Fibroblast of skin of right biceps (primary cell): ENCODE results near the gene MBP.
"Not testable (repeated sequence)": the region's sequence is repeated elsewhere in the genome, so short reads cannot be mapped to it uniquely, and the experiment has no call there.

ENCODE experiments used
- DNase-seq: peaks from one replicate; pipeline ENCODE4 v3.0.0-alpha.2; 2013

Gene MBP

DNA sequence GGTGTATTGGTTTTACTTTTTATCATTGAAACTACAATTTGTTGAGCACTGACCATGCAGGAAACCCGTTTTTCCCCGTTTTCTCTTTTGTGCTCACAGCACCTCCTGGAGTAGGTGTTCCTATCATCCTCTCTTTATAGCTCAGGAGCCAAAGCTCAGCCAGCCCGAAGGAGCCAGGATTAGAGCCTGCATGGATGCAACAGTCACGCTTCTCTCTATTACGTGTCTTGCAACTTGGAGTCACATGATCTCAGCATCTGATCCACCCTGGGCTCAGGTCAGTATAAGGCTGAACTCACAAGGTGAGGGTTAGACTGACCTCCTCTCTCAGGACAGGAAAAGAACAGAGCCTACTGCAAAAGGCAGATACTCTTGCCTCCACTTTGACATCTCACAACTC, 150.5 kb downstream of the MBP start:
- DNase-seq = no peak

DNA sequence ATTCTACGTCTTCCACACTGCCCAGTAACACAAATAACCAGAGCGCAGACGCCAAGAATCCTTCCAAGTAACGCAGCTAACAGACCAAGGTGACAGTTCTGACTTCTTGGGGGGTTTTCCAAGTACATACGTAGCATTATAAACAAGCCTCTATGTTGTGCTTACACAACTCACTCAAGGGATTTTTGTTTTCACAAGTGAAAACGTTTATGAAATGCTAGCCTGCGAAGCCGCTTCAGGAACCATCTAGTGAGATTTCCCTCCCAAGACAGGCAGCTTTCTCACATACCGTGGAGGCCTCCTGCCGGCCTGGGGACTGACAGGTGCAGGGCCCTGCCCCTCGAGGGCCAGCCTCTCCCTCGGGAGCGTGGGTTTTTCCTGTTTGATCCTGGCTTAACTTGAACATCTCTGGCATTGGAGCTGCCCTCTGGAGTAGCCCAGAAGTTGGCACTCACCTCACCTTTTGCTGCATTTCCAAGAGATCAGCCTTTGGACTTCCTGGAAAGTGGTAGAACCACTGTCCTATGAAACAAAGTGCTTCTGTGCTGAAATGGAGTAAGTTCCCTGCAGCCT, 151.1 kb downstream of the MBP start:
- DNase-seq = no peak

DNA sequence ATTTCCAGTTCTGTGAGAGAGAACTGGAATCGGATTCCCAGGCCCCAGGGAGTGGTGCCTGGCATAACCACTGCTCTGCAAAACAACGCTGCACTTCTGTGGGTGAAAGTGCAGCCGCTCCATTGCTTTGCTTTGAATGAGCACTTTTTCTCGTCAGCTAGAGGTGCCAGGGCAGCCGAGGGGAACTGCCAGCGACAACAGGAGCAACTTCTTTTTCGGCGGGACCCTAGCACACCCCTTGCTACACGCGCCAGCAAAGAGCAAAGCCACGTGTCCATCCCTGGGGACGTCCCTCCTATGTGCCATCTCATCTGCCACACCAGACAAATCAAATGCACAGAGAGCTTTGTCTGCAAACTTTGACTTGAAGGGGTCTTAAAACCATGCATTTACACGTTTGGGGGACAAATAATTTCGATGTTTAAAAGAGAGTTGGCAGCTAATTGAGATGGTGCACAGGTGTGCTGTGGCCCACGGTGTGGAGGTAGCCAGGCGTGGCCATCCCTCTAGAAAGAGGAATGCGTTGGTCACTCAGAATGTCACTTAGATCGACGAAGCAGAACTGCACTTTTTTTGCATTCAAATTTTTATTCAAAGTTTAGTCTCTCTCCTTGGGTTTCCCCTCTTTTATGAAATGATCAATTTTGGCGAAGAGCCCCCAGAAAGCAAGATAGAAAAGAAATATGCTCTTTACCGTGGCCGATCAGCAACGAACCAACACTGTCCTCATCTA, 151.8 kb downstream of the MBP start:
- no peak for DNase-seq

GRCh38 chr18:76979906-76980305, 152.7 kb downstream of the MBP start:
- DNase-seq = no peak

DNA sequence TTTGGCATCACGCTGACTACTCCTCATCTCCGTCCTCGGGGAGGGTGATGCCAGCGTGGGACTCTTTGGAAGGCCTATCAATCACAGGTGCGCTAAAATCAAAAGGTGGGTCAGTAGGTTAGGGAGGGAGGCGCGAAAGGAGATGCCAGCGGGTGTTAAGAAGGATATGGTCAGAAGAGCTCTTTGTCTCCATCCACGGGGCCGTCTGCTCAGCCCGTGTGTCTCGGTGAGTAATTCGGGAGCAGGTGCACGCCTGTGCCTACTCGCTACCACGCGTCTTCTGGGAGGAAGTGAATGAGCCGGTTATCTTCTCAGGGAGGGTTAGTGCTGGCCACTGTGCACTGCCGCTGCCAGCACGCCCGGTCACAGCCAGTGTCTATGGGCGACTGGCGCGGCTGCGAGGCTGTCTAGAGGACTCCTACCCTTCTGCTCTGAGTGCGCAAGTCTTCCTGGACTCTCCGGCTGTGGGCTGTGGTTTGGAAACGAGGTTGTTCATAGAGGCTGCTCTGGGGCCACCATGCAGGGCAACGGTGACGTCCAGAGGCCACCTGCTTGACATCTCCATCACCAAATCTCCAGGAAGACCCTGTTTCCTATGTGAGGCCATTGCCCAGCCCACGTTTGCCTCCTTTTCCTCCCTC, 153.4 kb downstream of the MBP start:
- no peak for DNase-seq

- no peak for DNase-seq
These were observed 154.0 kb downstream of the MBP start for GRCh38 chr18:76978616-76979015.

DNA sequence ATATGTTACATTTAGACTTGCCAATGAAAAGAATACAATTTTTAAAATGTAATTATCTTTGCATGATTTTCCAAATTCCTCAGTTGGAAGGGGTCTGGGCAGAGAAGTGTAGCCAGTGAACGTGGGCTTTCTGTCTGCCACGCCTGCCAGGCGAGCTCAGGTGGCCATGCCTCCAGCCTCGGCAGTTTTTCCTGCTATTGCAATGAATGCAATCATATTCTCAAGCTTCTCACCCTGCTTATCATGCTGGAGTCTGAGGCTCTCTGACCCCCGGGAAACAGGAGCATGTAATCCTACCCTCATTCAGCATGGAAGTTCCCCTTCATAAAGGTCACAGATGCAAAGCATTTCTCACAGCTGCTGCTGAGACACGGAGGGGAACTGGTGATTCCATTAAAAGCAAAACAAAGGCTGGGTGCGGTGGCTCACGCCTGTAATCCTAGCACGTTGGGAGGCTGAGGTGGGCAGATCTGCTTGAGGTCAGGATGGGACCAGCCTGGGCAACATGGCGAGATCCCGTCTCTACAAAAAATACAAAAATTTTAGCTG, 154.8 kb downstream of the MBP start:
- DNase-seq = no peak

- DNase-seq = no peak
These were observed 155.4 kb downstream of the MBP start for GRCh38 chr18:76977108-76977621.

DNA sequence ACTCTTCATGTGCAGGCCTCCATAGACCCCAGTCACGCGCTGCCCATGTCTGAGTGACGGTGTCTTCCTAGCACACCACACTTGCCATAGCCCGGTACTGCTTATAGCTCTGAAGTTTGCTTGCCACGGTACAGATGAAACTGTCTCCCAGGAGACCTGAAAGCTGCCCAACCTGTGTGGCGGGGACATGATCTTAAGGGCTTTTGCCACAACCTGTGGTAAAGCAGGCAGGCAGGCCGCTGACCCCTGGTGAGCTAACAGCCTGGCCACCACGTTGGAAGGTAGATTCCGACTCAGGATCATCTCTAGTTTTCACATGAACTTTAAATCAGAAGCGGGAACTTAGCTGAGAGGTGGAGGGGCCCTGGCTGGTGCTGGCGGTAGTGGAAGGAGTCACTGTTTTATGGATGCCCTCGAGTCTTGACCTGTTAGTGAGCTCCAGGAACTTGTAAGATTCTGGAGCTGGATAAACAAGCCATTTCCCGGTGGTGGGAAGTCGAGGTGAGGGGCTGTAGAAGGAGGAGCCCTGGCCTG, 156.9 kb downstream of the MBP start:
- no peak for DNase-seq

DNA sequence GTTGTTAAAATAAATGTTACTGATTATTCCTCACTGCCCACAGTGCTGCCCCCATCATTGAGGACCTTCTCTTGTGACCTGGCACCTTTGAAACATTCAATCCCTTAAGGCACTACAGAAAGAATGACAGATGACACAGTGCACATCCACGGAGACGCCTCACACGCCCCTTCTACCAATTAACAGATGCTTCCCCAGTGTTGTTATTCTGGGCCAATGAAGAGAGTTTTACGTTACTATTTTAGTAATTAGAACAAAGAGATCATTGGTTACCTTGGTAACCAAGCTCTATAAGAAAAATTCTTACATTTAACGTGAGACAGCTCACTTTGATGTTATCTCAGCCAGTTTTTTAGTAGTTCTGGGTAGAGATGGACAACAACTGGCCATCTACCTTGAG, 158.2 kb downstream of the MBP start:
- no peak for DNase-seq

DNA sequence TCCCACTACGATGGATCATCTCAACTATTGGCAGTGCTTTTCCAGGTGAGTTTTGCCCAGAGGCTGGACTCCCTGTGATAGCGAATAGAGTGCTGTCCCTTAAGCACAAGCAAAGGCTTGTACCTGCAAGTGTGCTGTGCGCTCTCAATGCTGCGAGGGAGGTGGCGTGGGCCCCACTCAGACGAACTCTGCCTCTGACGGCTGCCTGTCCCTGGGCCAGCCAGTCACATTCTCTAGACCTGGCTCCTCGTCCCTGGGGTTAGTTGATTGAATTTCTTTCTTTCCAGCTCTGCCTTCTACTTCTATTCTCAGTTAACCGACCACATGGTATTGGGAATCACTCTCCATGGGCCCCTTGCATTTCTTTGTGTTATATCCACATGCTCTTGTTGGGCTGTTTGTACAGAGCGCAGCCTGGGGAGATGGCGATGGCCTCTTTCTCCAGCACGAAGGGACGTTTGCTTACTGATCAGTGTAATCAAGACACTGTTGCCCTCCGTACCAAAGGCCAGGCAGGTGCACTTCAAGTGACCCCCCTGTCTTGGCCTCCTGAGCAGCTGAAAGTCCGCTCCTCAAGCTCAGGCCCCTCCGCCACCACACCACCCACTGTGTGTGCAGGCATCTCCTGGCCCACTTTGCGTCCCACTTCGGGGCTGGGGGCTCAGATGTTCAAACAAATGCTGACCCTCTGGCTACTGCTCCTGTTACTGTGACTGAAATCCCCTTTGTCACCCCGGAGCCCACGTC, 158.9 kb downstream of the MBP start:
- no peak for DNase-seq

GRCh38 chr18:76972846-76973519, 159.6 kb downstream of the MBP start:
- no peak for DNase-seq

- no peak for DNase-seq
These were observed 160.3 kb downstream of the MBP start for GRCh38 chr18:76972241-76972640.

DNA sequence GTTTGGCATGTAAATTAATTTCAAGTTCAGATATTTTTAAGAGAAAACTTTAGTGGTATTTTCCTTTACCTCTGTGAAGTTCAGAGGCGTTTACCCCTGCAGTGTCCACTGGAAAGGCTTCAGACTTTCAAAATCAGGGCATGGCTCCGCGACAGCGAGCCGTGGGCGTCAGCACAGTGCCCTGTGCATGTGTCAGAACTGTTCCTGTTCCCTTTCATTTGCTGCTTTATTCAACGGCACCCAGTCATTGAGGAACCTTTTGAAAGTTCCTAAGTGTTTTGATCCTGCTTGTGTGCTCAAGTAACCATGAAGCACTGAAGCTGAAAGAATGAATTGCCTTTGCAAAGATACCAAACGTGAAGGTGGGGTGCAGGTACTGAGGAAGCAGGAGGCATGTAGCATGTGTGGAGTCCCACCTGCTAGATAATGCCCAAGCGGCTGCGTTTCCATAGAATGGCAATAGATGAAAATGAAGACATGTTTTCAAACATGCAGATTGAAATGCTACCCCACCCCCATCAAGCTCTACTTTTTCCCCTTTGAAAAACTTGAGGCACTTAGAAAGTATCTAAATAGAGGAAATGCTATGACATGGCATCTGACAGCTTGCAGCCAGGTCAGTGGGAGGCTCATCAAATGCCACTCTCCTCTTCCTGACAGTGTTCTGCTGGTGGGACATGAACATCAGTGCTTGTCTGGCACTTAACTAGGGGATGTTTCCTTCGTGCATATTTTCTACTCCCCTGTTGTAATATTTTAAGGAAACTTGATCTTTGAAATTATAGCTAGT, 161.6 kb downstream of the MBP start:
- DNase-seq = no peak

GRCh38 chr18:76967721-76968472, 164.7 kb downstream of the MBP start:
- no peak for DNase-seq

DNA sequence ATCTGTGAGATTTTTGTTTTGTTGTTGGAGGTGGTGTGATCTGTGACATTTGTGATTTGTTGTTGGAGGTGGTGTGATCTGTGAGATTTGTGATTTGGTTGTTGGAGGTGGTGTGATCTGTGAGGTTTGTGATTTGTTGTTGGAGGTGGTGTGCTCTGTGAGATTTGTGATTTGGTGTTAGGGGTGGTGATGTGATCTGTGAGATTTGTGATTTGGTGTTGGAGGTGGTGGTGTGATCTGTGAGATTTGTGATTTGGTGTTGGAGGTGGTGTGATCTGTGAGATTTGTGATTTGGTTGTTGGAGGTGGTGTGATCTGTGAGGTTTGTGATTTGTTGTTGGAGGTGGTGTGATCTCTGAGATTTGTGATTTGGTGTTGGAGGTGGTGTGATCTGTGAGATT, 165.3 kb downstream of the MBP start:
- not testable (repeated sequence) for DNase-seq

GRCh38 chr18:76965555-76966151, 166.9 kb downstream of the MBP start:
- DNase-seq = not testable (repeated sequence)

- no peak for DNase-seq
These were observed 168.6 kb downstream of the MBP start for GRCh38 chr18:76963936-76964335.

DNA sequence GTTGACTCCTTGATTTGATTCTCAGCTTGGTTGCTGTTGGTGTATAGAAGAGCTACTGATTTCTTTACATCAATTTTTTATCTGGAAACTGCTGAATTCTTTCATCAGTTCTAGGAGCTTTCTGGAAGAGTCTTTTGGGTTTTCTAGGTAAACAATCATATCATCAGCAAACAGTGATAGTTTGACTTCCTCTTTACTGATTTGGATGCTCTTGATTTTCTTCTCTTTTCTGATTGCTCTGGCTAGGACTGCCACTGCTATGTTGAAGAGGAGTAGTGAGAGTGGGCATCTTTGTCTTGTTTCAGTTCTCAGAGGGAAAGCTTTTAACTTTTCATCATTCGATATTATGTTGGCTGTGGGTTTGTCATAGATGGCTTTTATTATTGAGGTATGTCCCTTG, 169.7 kb downstream of the MBP start:
- DNase-seq = no peak

DNA sequence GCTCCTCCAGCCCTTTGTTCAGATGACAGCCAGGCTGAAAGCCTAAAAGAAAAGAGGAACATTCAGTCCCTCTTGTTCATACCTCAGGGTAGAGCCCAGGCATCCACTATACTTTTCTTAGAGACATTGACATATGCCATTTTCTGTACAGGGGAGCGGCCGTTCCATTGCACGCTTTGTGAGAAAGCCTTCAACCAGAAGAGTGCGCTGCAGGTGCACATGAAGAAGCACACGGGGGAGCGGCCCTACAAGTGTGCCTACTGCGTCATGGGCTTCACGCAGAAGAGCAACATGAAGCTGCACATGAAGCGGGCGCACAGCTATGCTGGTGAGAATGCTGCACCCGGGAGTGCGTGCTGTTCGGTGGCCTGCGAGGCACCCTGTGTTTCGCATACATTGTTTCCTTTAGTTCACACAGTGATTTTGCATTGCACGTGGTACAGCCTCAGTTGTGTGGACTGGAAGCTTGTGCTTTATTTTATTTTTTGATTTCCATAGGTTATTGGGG, 172.0 kb downstream of the MBP start:
- DNase-seq = no peak
